Neural cell (in vitro differentiated cells): Measurements from ENCODE around the gene LRRC71. TPM values are rescaled to one million over a fixed set of nuclear protein-coding genes. Genes with fewer than 3 reads are reported as not detected.

Experiments
- H2AFZ ChIP-seq: fragments of 200-600, 300-800 bp; sonication (generic), shearing (Covaris generic); 2 replicates; pipeline ENCODE4 v1.6.0; 2014; ENCODE audit warnings: low read depth, mild to moderate bottlenecking, antibody characterized with exemption, low read length, moderate library complexity
- H3F3A ChIP-seq: fragments of 200-600 bp; shearing (Covaris generic); 2 replicates; pipeline ENCODE4 v1.6.1; 2016; ENCODE audit warnings: mild to moderate bottlenecking, moderate library complexity, mixed read lengths, antibody characterized with exemption, low read length; ENCODE audit not compliant: insufficient read depth, poor library complexity, severe bottlenecking
- H3K27ac ChIP-seq: fragments of 200-600, 300-800 bp; sonication (generic), shearing (Covaris generic); 2 replicates; pipeline ENCODE4 v1.5.1; 2014; ENCODE audit warnings: mild to moderate bottlenecking, low read length, moderate library complexity
- H3K27me3 ChIP-seq: fragments of 300-800, 200-600 bp; sonication (generic), shearing (Covaris generic); 2 replicates; pipeline ENCODE4 v1.6.0; 2014; ENCODE audit warnings: mild to moderate bottlenecking, low read depth, low read length, moderate library complexity; ENCODE audit not compliant: insufficient read depth
- H3K36me3 ChIP-seq: fragments of 300-800, 200-600 bp; sonication (generic), shearing (Covaris generic); 2 replicates; pipeline ENCODE4 v1.5.1; 2014; ENCODE audit warnings: mild to moderate bottlenecking, antibody characterized with exemption, low read length, moderate library complexity; ENCODE audit not compliant: insufficient read depth
- H3K4me2 ChIP-seq: fragments of 300-800, 200-600 bp; sonication (generic), shearing (Covaris generic); 2 replicates; pipeline ENCODE4 v1.6.0; 2014; ENCODE audit warnings: mild to moderate bottlenecking, low read length
- H3K4me3 ChIP-seq: fragments of 300-800, 200-600 bp; sonication (generic), shearing (Covaris generic); 2 replicates; pipeline ENCODE4 v1.5.1; 2014; ENCODE audit warnings: mild to moderate bottlenecking, low read length, moderate library complexity
- H3K79me2 ChIP-seq: fragments of 200-600 bp; shearing (Covaris generic); replicated peaks from 2 replicates; pipeline ENCODE4 v1.6.0; 2014; ENCODE audit warnings: mild to moderate bottlenecking, low read length, moderate library complexity; ENCODE audit not compliant: insufficient read depth
- H3K9ac ChIP-seq: fragments of 300-800, 200-600 bp; sonication (generic), shearing (Covaris generic); 2 replicates; pipeline ENCODE4 v1.6.1; 2016; ENCODE audit warnings: mild to moderate bottlenecking, low read length, mixed read lengths
- H3K9me2 ChIP-seq: fragments of 200-600 bp; shearing (Covaris generic); 2 replicates; pipeline ENCODE4 v1.6.1; 2016; ENCODE audit warnings: mild to moderate bottlenecking, low read length, mixed read lengths; ENCODE audit not compliant: insufficient read depth
- H3K9me3 ChIP-seq: fragments of 200-600, 300-800 bp; sonication (generic), shearing (Covaris generic); 2 replicates; pipeline ENCODE4 v1.6.1; 2016; ENCODE audit warnings: mild to moderate bottlenecking, mixed run types, low read length, moderate library complexity, mixed read lengths
- H4K20me1 ChIP-seq: fragments of 200-600 bp; shearing (Covaris generic); 2 replicates; pipeline ENCODE4 v1.6.1; 2016; ENCODE audit warnings: mild to moderate bottlenecking, mixed run types; ENCODE audit not compliant: insufficient read depth
- EP300 ChIP-seq: fragments of 450-650 bp; conservative IDR thresholded peaks from 2 replicates; pipeline ENCODE4 v1.6.1; 2014; ENCODE audit warnings: antibody characterized with exemption, mild to moderate bottlenecking, moderate library complexity; ENCODE audit not compliant: poor library complexity, severe bottlenecking
- EZH2 ChIP-seq: fragments of 200-600, 300-800 bp; shearing (Covaris generic), sonication (generic); IDR thresholded peaks from 2 replicates; pipeline ENCODE4 v1.6.1; 2014; ENCODE audit warnings: antibody characterized with exemption, low read length, borderline replicate concordance, mild to moderate bottlenecking; ENCODE audit not compliant: insufficient read depth, poor library complexity, severe bottlenecking
- MXI1 ChIP-seq: fragments of 450-650 bp; conservative IDR thresholded peaks from 2 replicates; pipeline ENCODE4 v1.6.1; 2014; ENCODE audit warnings: antibody characterized with exemption, mild to moderate bottlenecking; ENCODE audit not compliant: poor library complexity, severe bottlenecking
- POLR2AphosphoS5 ChIP-seq: IDR thresholded peaks from 2 replicates; pipeline ENCODE4 v1.6.1; 2012
- RAD21 ChIP-seq: fragments of 450-650 bp; conservative IDR thresholded peaks from 2 replicates; pipeline ENCODE4 v1.6.1; 2014; ENCODE audit warnings: antibody characterized with exemption, mild to moderate bottlenecking, moderate library complexity
- SMC3 ChIP-seq: fragments of 450-650 bp; conservative IDR thresholded peaks from 2 replicates; pipeline ENCODE4 v1.6.1; 2014; ENCODE audit warnings: antibody characterized with exemption, mild to moderate bottlenecking, moderate library complexity; ENCODE audit not compliant: poor library complexity
- TAF1 ChIP-seq: IDR thresholded peaks from 2 replicates; pipeline ENCODE4 v1.6.1; 2012; ENCODE audit warnings: low read depth
- polyA plus RNA-seq: library from polyadenylated mRNA; depleted of rRNA; stranded (reverse); fragments of >200 nt; gene quantifications from 2 replicates; pipeline ENCODE4 v1.2.3, GENCODE V29; 2014
- TF ChIP-seq, protein P1 (sequence below): fragments of 450-650 bp; IDR thresholded peaks from 2 replicates; pipeline ENCODE4 v1.5.1; 2014; ENCODE audit warnings: antibody characterized with exemption, mild to moderate bottlenecking, moderate library complexity; ENCODE audit not compliant: poor library complexity, severe bottlenecking
- TF ChIP-seq, protein P2 (sequence below): IDR thresholded peaks from 2 replicates; pipeline ENCODE4 v1.6.1; 2012; ENCODE audit warnings: borderline replicate concordance

The LRRC71 gene
- polyA plus RNA-seq, 1 donor from 2014 or later, result not detected

DNA sequence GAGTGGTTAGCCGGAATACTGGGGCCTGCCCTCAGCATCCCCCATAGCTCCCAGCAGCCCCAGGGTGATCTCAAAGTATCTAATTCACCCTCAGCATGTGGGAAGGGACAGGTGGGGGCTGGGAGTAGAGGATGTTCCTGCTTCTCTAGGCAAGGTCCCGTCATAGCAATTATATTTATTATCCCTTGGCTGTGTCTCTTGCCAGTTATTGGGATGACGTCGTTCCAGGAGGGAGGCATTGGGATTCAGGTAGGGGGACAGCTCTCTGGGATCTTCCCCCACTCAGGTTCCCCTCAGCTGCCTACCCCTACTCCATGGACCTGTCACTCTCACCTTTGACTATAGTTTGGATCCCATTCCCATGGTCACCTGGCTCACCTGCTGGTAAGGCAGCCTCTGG, 38.8 kb upstream of the LRRC71 start:
- H3K4me3 ChIP-seq, result no peak overlapping the region
- H3K9me3 ChIP-seq, result no peaks in the 10 kb centered on the region
- H3K9ac ChIP-seq, result no peak overlapping the region
- no peaks in the 10 kb centered on the region for H3K9me2 ChIP-seq
- no peaks in the 10 kb centered on the region for H3K36me3 ChIP-seq
- no peaks in the 10 kb centered on the region for H3F3A ChIP-seq
- H3K27ac ChIP-seq, result no peak overlapping the region
- no peaks in the 10 kb centered on the region for H3K79me2 ChIP-seq
- H3K27me3 ChIP-seq, result no peaks in the 10 kb centered on the region
- TF ChIP-seq MXI1 (no peak), EZH2 (no peak), POLR2AphosphoS5 (no peak)
- TF ChIP-seq, protein P1, sequence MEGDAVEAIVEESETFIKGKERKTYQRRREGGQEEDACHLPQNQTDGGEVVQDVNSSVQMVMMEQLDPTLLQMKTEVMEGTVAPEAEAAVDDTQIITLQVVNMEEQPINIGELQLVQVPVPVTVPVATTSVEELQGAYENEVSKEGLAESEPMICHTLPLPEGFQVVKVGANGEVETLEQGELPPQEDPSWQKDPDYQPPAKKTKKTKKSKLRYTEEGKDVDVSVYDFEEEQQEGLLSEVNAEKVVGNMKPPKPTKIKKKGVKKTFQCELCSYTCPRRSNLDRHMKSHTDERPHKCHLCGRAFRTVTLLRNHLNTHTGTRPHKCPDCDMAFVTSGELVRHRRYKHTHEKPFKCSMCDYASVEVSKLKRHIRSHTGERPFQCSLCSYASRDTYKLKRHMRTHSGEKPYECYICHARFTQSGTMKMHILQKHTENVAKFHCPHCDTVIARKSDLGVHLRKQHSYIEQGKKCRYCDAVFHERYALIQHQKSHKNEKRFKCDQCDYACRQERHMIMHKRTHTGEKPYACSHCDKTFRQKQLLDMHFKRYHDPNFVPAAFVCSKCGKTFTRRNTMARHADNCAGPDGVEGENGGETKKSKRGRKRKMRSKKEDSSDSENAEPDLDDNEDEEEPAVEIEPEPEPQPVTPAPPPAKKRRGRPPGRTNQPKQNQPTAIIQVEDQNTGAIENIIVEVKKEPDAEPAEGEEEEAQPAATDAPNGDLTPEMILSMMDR, result no peak
- no peak overlapping the region for H3K4me2 ChIP-seq
- no peak overlapping the region for H2AFZ ChIP-seq
- no peaks in the 10 kb centered on the region for H4K20me1 ChIP-seq

DNA sequence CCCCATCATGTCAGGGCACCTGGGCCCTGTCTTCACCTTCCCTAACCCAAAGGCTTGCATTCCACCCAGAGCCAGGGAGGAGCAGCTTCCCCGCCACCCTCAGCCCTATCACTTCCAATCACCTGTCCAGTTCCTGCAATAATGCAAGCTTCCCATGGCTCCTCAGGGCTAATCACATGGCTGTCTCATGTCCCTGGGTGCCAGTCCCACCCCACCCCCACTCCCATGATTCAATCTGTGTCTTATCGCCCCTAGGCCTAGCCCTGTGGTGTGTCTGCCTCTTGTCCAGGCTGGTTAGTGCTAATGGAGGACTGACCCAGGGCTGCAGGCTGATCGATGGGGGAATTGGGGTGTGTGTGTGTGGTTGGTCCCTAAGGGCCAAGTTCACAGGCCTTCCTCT, 37.9 kb upstream of the LRRC71 start:
- H3F3A ChIP-seq, result no peaks in the 10 kb centered on the region
- TF ChIP-seq, protein P1, result no peak
- TF ChIP-seq TAF1, result no peak
- no peak for TF ChIP-seq POLR2AphosphoS5
- TF ChIP-seq, protein P2, sequence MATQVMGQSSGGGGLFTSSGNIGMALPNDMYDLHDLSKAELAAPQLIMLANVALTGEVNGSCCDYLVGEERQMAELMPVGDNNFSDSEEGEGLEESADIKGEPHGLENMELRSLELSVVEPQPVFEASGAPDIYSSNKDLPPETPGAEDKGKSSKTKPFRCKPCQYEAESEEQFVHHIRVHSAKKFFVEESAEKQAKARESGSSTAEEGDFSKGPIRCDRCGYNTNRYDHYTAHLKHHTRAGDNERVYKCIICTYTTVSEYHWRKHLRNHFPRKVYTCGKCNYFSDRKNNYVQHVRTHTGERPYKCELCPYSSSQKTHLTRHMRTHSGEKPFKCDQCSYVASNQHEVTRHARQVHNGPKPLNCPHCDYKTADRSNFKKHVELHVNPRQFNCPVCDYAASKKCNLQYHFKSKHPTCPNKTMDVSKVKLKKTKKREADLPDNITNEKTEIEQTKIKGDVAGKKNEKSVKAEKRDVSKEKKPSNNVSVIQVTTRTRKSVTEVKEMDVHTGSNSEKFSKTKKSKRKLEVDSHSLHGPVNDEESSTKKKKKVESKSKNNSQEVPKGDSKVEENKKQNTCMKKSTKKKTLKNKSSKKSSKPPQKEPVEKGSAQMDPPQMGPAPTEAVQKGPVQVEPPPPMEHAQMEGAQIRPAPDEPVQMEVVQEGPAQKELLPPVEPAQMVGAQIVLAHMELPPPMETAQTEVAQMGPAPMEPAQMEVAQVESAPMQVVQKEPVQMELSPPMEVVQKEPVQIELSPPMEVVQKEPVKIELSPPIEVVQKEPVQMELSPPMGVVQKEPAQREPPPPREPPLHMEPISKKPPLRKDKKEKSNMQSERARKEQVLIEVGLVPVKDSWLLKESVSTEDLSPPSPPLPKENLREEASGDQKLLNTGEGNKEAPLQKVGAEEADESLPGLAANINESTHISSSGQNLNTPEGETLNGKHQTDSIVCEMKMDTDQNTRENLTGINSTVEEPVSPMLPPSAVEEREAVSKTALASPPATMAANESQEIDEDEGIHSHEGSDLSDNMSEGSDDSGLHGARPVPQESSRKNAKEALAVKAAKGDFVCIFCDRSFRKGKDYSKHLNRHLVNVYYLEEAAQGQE, result no peak
- no peak for TF ChIP-seq SMC3
- no peak for TF ChIP-seq EZH2
- no peak for TF ChIP-seq MXI1
- no peak for TF ChIP-seq RAD21
- no peak for TF ChIP-seq EP300
- H3K9me3 ChIP-seq, result no peaks in the 10 kb centered on the region
- no peaks in the 10 kb centered on the region for H3K36me3 ChIP-seq
- H3K79me2 ChIP-seq, result no peaks in the 10 kb centered on the region
- no peaks in the 10 kb centered on the region for H3K9me2 ChIP-seq
- no peak overlapping the region for H3K27ac ChIP-seq
- no peak overlapping the region for H3K9ac ChIP-seq
- no peaks in the 10 kb centered on the region for H4K20me1 ChIP-seq
- no peak overlapping the region for H3K4me2 ChIP-seq
- no peaks in the 10 kb centered on the region for H3K27me3 ChIP-seq
- H3K4me3 ChIP-seq, result no peak overlapping the region
- no peak overlapping the region for H2AFZ ChIP-seq
